GM10266 (cell line): ENCODE data around the gene GDPD5.

Source experiments
- DNase-seq: peaks from one replicate; pipeline ENCODE4 v3.0.0; 2012; ENCODE audit errors: extremely low spot score
- TF ChIP-seq, protein P1 (sequence below): IDR thresholded peaks from 2 replicates; pipeline ENCODE4 v1.5.1; 2012; ENCODE audit warnings: mild to moderate bottlenecking, low read depth; ENCODE audit not compliant: control insufficient read depth, insufficient read depth; ENCODE audit errors: missing control alignments

The GDPD5 gene

DNA sequence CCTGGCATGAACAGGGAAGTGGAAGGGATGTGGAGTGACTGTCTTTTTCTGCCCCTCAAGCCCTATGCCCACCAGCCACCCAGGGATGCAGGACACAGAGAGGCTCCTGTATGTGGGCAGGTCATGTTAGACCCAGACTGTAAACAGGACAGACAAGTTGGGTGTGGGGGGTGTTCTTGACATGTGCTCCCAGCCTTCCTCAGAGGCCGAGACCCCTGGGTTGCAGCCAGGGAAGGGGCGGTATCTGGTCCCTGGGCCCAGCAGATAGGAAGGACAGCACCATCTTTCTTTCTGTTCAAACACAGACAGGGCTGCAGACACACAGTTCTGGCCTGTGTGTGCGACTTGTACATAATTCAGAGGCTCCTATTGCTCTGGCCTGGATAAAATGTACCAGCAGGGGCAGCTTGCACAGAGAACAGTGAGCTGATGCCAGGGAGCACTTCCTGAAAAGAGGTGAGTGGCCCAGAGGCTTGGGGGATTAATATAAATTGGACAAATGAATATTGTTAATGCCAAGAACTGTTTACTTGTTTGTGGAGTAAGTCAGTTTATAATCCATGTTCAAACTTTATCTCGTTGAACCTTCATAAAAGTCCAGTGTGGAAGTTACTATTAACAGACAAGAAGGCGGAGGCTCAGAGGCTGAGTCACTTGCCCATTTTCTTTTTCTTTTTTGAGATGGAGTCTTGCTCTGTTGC is 16.6 kb downstream of the GDPD5 start:
- no peak for DNase-seq
- TF ChIP-seq, protein P1, sequence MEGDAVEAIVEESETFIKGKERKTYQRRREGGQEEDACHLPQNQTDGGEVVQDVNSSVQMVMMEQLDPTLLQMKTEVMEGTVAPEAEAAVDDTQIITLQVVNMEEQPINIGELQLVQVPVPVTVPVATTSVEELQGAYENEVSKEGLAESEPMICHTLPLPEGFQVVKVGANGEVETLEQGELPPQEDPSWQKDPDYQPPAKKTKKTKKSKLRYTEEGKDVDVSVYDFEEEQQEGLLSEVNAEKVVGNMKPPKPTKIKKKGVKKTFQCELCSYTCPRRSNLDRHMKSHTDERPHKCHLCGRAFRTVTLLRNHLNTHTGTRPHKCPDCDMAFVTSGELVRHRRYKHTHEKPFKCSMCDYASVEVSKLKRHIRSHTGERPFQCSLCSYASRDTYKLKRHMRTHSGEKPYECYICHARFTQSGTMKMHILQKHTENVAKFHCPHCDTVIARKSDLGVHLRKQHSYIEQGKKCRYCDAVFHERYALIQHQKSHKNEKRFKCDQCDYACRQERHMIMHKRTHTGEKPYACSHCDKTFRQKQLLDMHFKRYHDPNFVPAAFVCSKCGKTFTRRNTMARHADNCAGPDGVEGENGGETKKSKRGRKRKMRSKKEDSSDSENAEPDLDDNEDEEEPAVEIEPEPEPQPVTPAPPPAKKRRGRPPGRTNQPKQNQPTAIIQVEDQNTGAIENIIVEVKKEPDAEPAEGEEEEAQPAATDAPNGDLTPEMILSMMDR = no peak

GRCh38 chr11:75508051-75508561 is 17.6 kb downstream of the GDPD5 start:
- TF ChIP-seq, protein P1 = no peak
- DNase-seq = no peak

DNA sequence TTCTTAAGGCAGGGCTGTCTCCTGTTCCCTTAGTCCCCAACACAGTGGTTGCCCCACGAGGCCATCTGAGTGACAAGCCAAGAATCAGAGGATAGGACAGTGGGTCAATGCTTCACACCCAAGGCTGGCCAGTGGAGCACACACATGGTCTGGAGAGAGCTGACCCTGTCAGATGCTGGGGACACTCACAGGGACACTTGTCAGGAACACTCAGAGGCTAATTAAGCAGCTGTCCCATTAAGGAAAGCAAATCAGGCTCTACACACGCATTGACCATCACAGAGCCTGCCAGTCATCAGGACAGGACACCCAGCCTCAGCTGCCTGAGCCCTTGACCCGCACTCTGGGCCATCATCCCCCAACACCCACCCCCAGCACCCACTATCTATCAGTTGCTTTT is 18.2 kb downstream of the GDPD5 start:
- no peak for DNase-seq
- TF ChIP-seq, protein P1 = no peak

DNA sequence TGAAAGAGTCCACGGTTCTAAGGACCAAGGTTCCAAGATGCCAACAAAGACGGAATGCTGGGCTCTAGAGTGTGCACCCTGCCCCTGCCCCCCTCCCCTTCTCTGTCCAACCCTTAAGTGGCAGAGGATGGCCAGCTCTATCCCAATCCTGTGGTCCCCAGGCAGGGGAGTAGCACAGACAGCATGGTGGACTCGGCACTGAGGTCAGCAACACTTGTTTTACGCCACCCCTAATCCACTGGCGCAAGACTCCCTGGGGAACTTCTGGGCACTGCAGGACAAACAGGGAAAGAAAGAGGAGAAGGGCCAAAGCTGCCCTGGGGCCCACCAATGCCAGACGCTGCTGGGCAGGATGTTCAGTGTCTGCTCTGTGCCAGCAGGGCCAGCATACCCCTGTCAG is 18.9 kb downstream of the GDPD5 start:
- TF ChIP-seq, protein P1 = no peak

GRCh38 chr11:75505916-75506692 is 19.6 kb downstream of the GDPD5 start:
- no peak for DNase-seq
- TF ChIP-seq, protein P1 = no peak

More for the DNA sequence above, 18.9 kb downstream of the GDPD5 start:
- no peak for DNase-seq

DNA sequence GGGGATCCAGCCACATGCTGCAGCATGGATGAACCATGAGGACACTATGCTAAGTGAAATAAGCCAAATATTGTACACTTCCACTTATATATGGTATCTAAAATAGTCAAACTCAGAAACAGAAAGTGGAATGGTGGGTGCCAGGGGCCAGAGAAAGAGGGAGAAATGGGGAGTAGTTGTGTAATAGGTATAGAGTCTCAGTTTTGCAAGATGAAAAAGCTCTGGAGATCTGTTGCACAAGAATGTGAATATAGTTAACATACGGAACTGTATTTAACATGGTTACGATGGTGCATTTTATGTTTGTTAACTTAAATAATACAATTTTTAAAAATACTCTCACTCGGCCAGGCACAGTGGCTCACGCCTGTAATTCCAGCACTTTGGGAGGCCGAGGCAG is 21.2 kb downstream of the GDPD5 start:
- DNase-seq = no peak
- TF ChIP-seq, protein P1 = no peak

GRCh38 chr11:75503531-75504099 is 22.1 kb downstream of the GDPD5 start:
- TF ChIP-seq, protein P1 = no peak
- DNase-seq = no peak
